OCI-LY3 (cell line): ENCODE results near the gene APBB1.

ENCODE experiments used
- EZH2phosphoT487 ChIP-seq: fragments of 200-600 bp; shearing (Covaris generic); IDR thresholded peaks from 2 replicates; pipeline ENCODE4 v1.6.1; 2018; ENCODE audit warnings: antibody characterized with exemption, mixed run types, low read depth
- TF ChIP-seq, protein P1 (sequence below): fragments of 200-600, 300-600 bp; sonication (generic); IDR thresholded peaks from 2 replicates; pipeline ENCODE4 v1.5.1; 2014; ENCODE audit warnings: antibody characterized with exemption, low read length, low read depth

DNA sequence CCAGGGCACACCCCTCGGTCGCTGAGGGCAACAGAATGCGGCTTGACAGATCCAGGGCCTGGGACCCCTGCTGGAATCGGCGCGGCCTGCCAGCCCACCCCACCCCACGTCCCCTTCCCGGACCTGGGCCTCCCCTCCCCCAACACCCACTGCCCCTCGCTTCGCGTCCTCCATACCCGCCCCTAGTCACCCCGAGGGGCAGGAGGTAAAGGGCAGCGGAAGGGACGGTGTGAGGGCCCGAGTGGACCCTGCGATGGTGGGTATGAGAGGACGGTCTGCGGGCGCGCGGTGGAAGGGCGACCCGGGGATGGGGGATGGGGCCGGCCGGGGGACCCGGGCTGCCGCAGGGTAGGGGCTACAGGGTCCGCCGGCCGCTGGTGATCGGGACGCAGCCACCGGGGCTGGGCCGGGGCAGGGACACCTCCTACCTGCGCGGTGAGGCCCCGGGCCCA, 311 bp downstream of the APBB1 start:
- TF ChIP-seq, protein P1, sequence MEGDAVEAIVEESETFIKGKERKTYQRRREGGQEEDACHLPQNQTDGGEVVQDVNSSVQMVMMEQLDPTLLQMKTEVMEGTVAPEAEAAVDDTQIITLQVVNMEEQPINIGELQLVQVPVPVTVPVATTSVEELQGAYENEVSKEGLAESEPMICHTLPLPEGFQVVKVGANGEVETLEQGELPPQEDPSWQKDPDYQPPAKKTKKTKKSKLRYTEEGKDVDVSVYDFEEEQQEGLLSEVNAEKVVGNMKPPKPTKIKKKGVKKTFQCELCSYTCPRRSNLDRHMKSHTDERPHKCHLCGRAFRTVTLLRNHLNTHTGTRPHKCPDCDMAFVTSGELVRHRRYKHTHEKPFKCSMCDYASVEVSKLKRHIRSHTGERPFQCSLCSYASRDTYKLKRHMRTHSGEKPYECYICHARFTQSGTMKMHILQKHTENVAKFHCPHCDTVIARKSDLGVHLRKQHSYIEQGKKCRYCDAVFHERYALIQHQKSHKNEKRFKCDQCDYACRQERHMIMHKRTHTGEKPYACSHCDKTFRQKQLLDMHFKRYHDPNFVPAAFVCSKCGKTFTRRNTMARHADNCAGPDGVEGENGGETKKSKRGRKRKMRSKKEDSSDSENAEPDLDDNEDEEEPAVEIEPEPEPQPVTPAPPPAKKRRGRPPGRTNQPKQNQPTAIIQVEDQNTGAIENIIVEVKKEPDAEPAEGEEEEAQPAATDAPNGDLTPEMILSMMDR = no peak
- no peak for TF ChIP-seq EZH2phosphoT487
